ENCODE data around the gene SRM. TPM values are rescaled to one million over a fixed set of nuclear protein-coding genes. Genes with fewer than 3 reads are reported as not detected.
"Not testable (repeated sequence)": the region's sequence is repeated elsewhere in the genome, so short reads cannot be mapped to it uniquely, and the experiment has no call there.

SRM gene
- total RNA-seq, 2 donors from 2014 or later: 52.8 to 71.5 TPM

- H3K9me3 ChIP-seq: no peaks in the 10 kb centered on the region
- no peak overlapping the region for H3K27ac ChIP-seq
These were observed 17.8 kb downstream of the SRM start for GRCh38 chr1:11042065-11042464.

GRCh38 chr1:11041048-11041447, 18.8 kb downstream of the SRM start:
- H3K4me3 ChIP-seq: no peak overlapping the region
- H3K27me3 ChIP-seq: no peaks in the 10 kb centered on the region
- H3K4me1 ChIP-seq: peaks cover 0 to 9% of the 10 kb centered on the region in 2 donors
- no peak for DNase-seq (ENCODE audit: low spot score)
- H3K27ac ChIP-seq: no peak overlapping the region
- no peak for TF ChIP-seq CTCF (IDR thresholded peaks at IDR 0.05)
- H3K9me3 ChIP-seq: no peaks in the 10 kb centered on the region
- H3K36me3 ChIP-seq: no peaks in the 10 kb centered on the region

More at GRCh38 chr1:11042065-11042464, 17.8 kb downstream of the SRM start:
- H3K4me1 ChIP-seq: peaks cover 0 to 9% of the 10 kb centered on the region in 2 donors
- H3K4me3 ChIP-seq: no peak overlapping the region
- H3K27me3 ChIP-seq: no peaks in the 10 kb centered on the region
- TF ChIP-seq CTCF (IDR thresholded peaks at IDR 0.05): no peak
- DNase-seq (ENCODE audit: low spot score): no peak
- no peaks in the 10 kb centered on the region for H3K36me3 ChIP-seq

GRCh38 chr1:11040105-11040429, 19.8 kb downstream of the SRM start:
- H3K9me3 ChIP-seq; H3K36me3 ChIP-seq; H3K4me3 ChIP-seq; H3K4me1 ChIP-seq; H3K27me3 ChIP-seq; DNase-seq (ENCODE audit: low spot score); H3K27ac ChIP-seq: not testable (repeated sequence)

- no peak for DNase-seq (ENCODE audit: low spot score)
- no peaks in the 10 kb centered on the region for H3K9me3 ChIP-seq
- peaks cover 0 to 9% of the 10 kb centered on the region in 2 donors for H3K4me1 ChIP-seq
- no peak for TF ChIP-seq CTCF (IDR thresholded peaks at IDR 0.05)
- H3K4me3 ChIP-seq: no peak overlapping the region
- H3K36me3 ChIP-seq: no peaks in the 10 kb centered on the region
- H3K27me3 ChIP-seq: no peaks in the 10 kb centered on the region
- no peak overlapping the region for H3K27ac ChIP-seq
These were observed 20.3 kb downstream of the SRM start for GRCh38 chr1:11039351-11040104.

GRCh38 chr1:11037740-11038182, 22.1 kb downstream of the SRM start:
- TF ChIP-seq CTCF (IDR thresholded peaks at IDR 0.05): peak; percentile 89 to 97
- Histone ChIP-seq H3K27ac (no peak overlapping the region), H3K36me3 (no peaks in the 10 kb centered on the region), H3K4me1 (peaks cover 0 to 9% of the 10 kb centered on the region in 2 donors), H3K4me3 (no peak overlapping the region), H3K27me3 (no peaks in the 10 kb centered on the region), H3K9me3 (no peaks in the 10 kb centered on the region)
- peak; percentile 90 for DNase-seq (ENCODE audit: low spot score)

GRCh38 chr1:11037019-11037739, 22.6 kb downstream of the SRM start:
- not testable (repeated sequence) for H3K36me3 ChIP-seq, H3K4me3 ChIP-seq

More at GRCh38 chr1:11037019-11037739, 22.6 kb downstream of the SRM start:
- H3K27ac ChIP-seq; H3K9me3 ChIP-seq; DNase-seq (ENCODE audit: low spot score); H3K4me1 ChIP-seq; H3K27me3 ChIP-seq: not testable (repeated sequence)

All from right atrium auricular region (tissue), 2 donors.